IPS-18c (cell line): ENCODE results near the gene FADS2.

Source experiments
- H3K4me3 ChIP-seq: 2 replicates; pipeline ENCODE4 v1.7.0; 2013; ENCODE audit warnings: low read depth, mild to moderate bottlenecking, low read length, moderate library complexity; ENCODE audit not compliant: insufficient read depth
- H3K9me3 ChIP-seq: one replicate; pipeline ENCODE4 v1.6.1; 2013; ENCODE audit warnings: mild to moderate bottlenecking, low read length, moderate library complexity; ENCODE audit not compliant: control insufficient read depth, insufficient read depth

FADS2 gene

GRCh38 chr11:61793083-61793828 lies 34.8 kb upstream of the FADS2 start:
- Histone ChIP-seq H3K4me3 (peak overlapping the region; percentile 91), H3K9me3 (no peaks in the 10 kb centered on the region)

GRCh38 chr11:61793829-61794204 lies 34.3 kb upstream of the FADS2 start:
- H3K4me3 ChIP-seq, result peak overlapping the region; percentile 91
- no peaks in the 10 kb centered on the region for H3K9me3 ChIP-seq

- H3K4me3 ChIP-seq, result no peak overlapping the region
These were observed 33.5 kb upstream of the FADS2 start for GRCh38 chr11:61794579-61794978.

GRCh38 chr11:61795459-61795858 lies 32.6 kb upstream of the FADS2 start:
- Histone ChIP-seq H3K4me3 (no peak overlapping the region), H3K9me3 (no peaks in the 10 kb centered on the region)

More at GRCh38 chr11:61794579-61794978, 33.5 kb upstream of the FADS2 start:
- H3K9me3 ChIP-seq, result no peaks in the 10 kb centered on the region

- Histone ChIP-seq H3K4me3 (no peak overlapping the region), H3K9me3 (no peaks in the 10 kb centered on the region)
These were observed 32.1 kb upstream of the FADS2 start for GRCh38 chr11:61795876-61796526.

GRCh38 chr11:61797263-61797944 lies 30.7 kb upstream of the FADS2 start:
- Histone ChIP-seq H3K9me3 (no peaks in the 10 kb centered on the region), H3K4me3 (no peak overlapping the region)

GRCh38 chr11:61799665-61800284 lies 28.3 kb upstream of the FADS2 start:
- no peak overlapping the region for H3K4me3 ChIP-seq
- H3K9me3 ChIP-seq, result no peaks in the 10 kb centered on the region

GRCh38 chr11:61800331-61801281 lies 27.5 kb upstream of the FADS2 start:
- no peaks in the 10 kb centered on the region for H3K9me3 ChIP-seq
- H3K4me3 ChIP-seq, result no peak overlapping the region

- H3K9me3 ChIP-seq, result no peaks in the 10 kb centered on the region
- H3K4me3 ChIP-seq, result no peak overlapping the region
These were observed 25.5 kb upstream of the FADS2 start for GRCh38 chr11:61802605-61803004.

GRCh38 chr11:61803889-61804647 lies 24.0 kb upstream of the FADS2 start:
- H3K9me3 ChIP-seq, result no peaks in the 10 kb centered on the region
- no peak overlapping the region for H3K4me3 ChIP-seq

- Histone ChIP-seq H3K9me3 (no peaks in the 10 kb centered on the region), H3K4me3 (no peak overlapping the region)
These were observed 23.0 kb upstream of the FADS2 start for GRCh38 chr11:61805146-61805545.

GRCh38 chr11:61806785-61807184 lies 21.3 kb upstream of the FADS2 start:
- Histone ChIP-seq H3K4me3 (no peak overlapping the region), H3K9me3 (no peaks in the 10 kb centered on the region)

- H3K4me3 ChIP-seq, result no peak overlapping the region
- no peaks in the 10 kb centered on the region for H3K9me3 ChIP-seq
These were observed 17.4 kb upstream of the FADS2 start for GRCh38 chr11:61810671-61811175.

- H3K9me3 ChIP-seq, result no peaks in the 10 kb centered on the region
- H3K4me3 ChIP-seq, result no peak overlapping the region
These were observed 16.3 kb upstream of the FADS2 start for GRCh38 chr11:61811831-61812230.

GRCh38 chr11:61812736-61813411 lies 15.2 kb upstream of the FADS2 start:
- no peaks in the 10 kb centered on the region for H3K9me3 ChIP-seq
- no peak overlapping the region for H3K4me3 ChIP-seq
